Measurements from ENCODE around the gene JAZF1. TPM values are rescaled to one million over a fixed set of nuclear protein-coding genes. Genes with fewer than 3 reads are reported as not detected.
A peak's percentile ranks its signal among the peaks of the same experiment; 100 is the strongest.

Gene JAZF1
- total and polyA plus RNA-seq, 11 donors: 10.3 to 46.2 (median 26.8) TPM

- ATAC-seq: no peak
- WGBS, 4 donors: 94 to 97% (median 95%) methylated on average over 7 of the region's 7 CpGs
- H3K36me3 ChIP-seq: no peaks in the 10 kb centered on the region
These were observed 311.5 kb downstream of the JAZF1 start for GRCh38 chr7:27869056-27869455.

DNA sequence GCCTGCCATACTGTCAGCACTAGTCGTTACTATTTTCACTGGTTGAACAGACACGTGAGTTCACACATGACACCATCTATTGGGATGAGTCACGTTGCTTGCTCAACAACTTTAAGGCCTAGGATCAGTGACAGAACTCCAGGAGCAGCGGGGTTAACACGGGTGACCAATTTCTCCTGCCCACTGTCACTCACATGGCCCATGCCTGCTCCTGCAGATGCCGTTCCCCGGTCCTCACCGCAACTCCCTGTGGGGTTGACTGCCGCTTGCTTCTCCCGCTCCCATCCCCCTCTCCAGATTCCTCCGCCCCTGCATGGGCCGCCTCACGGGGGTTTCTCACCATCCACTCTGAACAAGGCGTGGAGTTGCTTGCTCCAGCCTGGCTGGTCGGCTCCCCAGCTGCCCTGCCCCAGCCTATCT is 312.5 kb downstream of the JAZF1 start:
- peak in 2 of 4 donors; percentile 16 to 23 for ATAC-seq
- no peaks in the 10 kb centered on the region for H3K36me3 ChIP-seq
- no peaks in the 10 kb centered on the region for H3K9me3 ChIP-seq
- H3K27me3 ChIP-seq: no peaks in the 10 kb centered on the region
- H3K4me3 ChIP-seq: no peak overlapping the region
- no peak for DNase-seq
- intact Hi-C loops (cut with DNase I): no loop called here
- peaks cover 0 to 13% (median 5%) of the 10 kb centered on the region in 12 donors for H3K4me1 ChIP-seq
- H3K27ac ChIP-seq: no peak overlapping the region
- 86 to 92% (median 88%) methylated on average over 15 of the region's 15 CpGs for WGBS, 4 donors
- no peak for TF ChIP-seq POLR2A (IDR thresholded peaks at IDR 0.05)
- TF ChIP-seq, protein P1, sequence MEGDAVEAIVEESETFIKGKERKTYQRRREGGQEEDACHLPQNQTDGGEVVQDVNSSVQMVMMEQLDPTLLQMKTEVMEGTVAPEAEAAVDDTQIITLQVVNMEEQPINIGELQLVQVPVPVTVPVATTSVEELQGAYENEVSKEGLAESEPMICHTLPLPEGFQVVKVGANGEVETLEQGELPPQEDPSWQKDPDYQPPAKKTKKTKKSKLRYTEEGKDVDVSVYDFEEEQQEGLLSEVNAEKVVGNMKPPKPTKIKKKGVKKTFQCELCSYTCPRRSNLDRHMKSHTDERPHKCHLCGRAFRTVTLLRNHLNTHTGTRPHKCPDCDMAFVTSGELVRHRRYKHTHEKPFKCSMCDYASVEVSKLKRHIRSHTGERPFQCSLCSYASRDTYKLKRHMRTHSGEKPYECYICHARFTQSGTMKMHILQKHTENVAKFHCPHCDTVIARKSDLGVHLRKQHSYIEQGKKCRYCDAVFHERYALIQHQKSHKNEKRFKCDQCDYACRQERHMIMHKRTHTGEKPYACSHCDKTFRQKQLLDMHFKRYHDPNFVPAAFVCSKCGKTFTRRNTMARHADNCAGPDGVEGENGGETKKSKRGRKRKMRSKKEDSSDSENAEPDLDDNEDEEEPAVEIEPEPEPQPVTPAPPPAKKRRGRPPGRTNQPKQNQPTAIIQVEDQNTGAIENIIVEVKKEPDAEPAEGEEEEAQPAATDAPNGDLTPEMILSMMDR (IDR thresholded peaks at IDR 0.05): no peak

More at GRCh38 chr7:27869056-27869455, 311.5 kb downstream of the JAZF1 start:
- Histone ChIP-seq H3K4me3 (no peak overlapping the region), H3K27ac (no peak overlapping the region), H3K27me3 (no peaks in the 10 kb centered on the region), H3K9me3 (no peaks in the 10 kb centered on the region), H3K4me1 (peaks cover 0 to 22% (median 9%) of the 10 kb centered on the region in 12 donors)
- TF ChIP-seq, protein P1 (IDR thresholded peaks at IDR 0.05): no peak
- no peak for TF ChIP-seq POLR2A (IDR thresholded peaks at IDR 0.05)
- no peak for DNase-seq
- intact Hi-C loops (cut with DNase I): no loop called here

DNA sequence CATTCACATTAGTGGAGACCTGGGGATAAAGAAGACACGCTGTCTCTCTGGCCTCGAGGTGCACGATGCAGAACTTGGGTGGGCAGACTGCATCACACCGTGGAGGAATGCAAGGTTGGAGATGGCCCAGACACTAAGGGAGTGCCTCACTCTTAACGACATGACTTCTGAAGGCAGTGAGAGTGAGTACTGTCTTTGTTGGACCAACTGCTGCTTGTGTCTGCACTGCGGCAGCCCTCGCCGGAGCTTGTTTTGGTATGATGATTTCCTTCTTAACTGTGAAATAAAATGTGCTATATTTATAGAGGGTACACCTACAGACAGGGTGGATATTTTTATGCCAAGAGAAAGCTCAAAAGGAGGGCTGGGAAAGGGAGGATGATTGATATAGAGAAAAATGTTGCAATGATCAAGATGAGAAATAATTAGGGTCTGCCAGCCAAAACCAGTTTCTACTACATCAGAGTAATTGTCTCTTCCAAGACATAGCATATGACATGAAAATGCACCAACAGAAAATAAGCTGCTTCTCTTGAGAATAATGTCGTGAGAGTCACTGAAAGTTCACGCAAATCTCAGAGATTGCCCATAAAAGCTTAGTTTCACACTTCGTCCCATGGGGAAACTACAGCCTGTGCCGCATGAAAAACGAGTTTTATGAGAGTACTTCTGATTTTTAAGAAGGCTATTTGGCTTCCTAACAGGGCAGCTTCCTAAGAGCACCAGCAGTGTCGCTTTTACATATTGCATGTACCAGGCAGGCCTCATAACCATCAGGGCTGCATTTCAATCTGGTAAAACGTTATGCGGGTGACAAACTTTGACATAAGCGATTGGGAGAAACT is 313.5 kb downstream of the JAZF1 start:
- H3K36me3 ChIP-seq: no peaks in the 10 kb centered on the region
- no peak for TF ChIP-seq POLR2A (IDR thresholded peaks at IDR 0.05)
- TF ChIP-seq, protein P1 (IDR thresholded peaks at IDR 0.05): no peak
- H3K27me3 ChIP-seq: no peaks in the 10 kb centered on the region
- H3K4me3 ChIP-seq: no peak overlapping the region
- H3K9me3 ChIP-seq: no peaks in the 10 kb centered on the region
- no peak for DNase-seq
- H3K27ac ChIP-seq: no peak overlapping the region
- peaks cover 0 to 6% (median 2%) of the 10 kb centered on the region in 12 donors for H3K4me1 ChIP-seq
- WGBS, 4 donors: 89 to 91% (median 91%) methylated on average over 17 of the region's 17 CpGs
- intact Hi-C loops (cut with DNase I): no loop called here
- ATAC-seq: no peak

- ATAC-seq: no peak
- no peaks in the 10 kb centered on the region for H3K9me3 ChIP-seq
- no peaks in the 10 kb centered on the region for H3K36me3 ChIP-seq
- H3K4me3 ChIP-seq: no peak overlapping the region
- TF ChIP-seq POLR2A (IDR thresholded peaks at IDR 0.05): no peak
- TF ChIP-seq, protein P1 (IDR thresholded peaks at IDR 0.05): no peak
- intact Hi-C loops (cut with DNase I): no loop called here
- no peaks in the 10 kb centered on the region for H3K27me3 ChIP-seq
- no peak overlapping the region for H3K27ac ChIP-seq
- no peak for DNase-seq
- H3K4me1 ChIP-seq: no peaks in the 10 kb centered on the region
- 48 to 71% (median 48%) methylated on average over 2 of the region's 2 CpGs for WGBS, 4 donors
These were observed 314.3 kb downstream of the JAZF1 start for GRCh38 chr7:27866256-27866655.
